ENCODE results near the gene TTC19. TPM values are rescaled to one million over a fixed set of nuclear protein-coding genes. Genes with fewer than 3 reads are reported as not detected.
A peak's percentile ranks its signal among the peaks of the same experiment; 100 is the strongest.

TTC19 gene, protein sequence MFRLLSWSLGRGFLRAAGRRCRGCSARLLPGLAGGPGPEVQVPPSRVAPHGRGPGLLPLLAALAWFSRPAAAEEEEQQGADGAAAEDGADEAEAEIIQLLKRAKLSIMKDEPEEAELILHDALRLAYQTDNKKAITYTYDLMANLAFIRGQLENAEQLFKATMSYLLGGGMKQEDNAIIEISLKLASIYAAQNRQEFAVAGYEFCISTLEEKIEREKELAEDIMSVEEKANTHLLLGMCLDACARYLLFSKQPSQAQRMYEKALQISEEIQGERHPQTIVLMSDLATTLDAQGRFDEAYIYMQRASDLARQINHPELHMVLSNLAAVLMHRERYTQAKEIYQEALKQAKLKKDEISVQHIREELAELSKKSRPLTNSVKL
- 35.1 and 36.2 TPM in 2 replicates for total RNA-seq

- DNase-seq (ENCODE audit: low read depth in 2 of 2): peak; percentile 97 to 99
These were observed at the start of gene TTC19, which contains the start of gene ZSWIM7 for GRCh38 chr17:15999141-15999973. TTC19 (plus strand) TSS chr17:15999824; CDS start chr17:15999849, 25 bp downstream. ZSWIM7 (minus strand) TSS chr17:15999704; CDS start chr17:15999594, 110 bp downstream.

DNA sequence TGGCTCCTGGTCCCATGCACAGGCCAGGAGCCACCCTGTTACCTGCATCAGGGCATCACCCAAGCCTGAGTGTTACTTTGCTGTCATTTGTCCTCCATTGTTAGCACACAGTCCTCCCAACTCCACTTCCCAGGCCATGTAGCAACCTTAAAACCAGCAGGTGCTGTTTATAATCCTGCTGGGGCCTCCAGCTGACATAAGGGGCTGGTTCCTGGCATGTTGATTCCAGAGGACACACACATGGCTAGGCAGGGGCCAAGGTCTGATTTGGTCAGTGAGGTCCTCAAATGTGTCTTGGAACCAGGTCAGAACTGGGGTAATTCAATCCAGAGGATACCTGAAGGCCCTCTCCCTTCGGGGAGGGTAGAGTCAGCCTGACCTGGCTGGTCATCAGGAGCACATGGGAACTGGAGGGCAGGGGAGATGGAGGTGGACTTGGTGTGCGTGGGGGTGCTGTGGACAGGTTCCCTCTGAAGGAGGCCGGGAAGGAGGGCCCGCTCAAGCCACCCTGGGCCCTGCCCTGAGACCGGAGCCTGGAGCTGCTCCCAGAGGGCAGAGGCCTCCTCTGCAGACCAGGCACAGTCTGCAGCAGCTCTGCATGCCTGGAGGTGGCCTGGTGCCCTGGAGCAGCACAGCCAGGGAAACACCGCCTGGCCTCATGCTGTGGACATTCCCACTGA is 48.1 kb upstream of the TTC19 start:
- no peak for DNase-seq (ENCODE audit: low read depth in 2 of 2)

DNA sequence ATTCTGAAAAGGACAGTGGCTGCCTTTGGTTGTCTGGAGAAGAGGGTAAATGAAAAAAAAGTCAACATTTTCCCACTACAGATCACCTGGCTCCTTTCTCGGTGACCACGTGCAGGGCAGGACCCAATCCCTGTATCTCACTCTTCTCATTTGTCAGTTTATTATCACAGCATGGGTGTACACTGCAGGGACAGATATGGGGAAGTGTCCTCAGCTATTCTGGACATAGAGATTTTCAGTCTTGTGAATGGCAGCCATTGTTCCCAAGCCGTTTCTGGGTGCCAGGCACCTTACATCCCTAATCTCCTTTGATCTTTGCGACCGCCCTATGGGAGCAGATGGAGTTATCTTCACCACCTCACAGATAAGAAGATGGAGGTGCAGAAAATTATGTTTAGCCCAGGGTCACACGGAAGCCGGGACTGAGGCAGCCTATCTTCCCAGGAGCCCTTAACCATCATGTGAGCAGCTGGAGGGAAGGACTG is 47.5 kb upstream of the TTC19 start:
- DNase-seq (ENCODE audit: low read depth in 2 of 2): no peak

- no peak for DNase-seq (ENCODE audit: low read depth in 2 of 2)
These were observed 46.5 kb upstream of the TTC19 start for GRCh38 chr17:15952916-15953790.

GRCh38 chr17:15954222-15954621 is 45.4 kb upstream of the TTC19 start:
- peak; percentile 67 to 90 for DNase-seq (ENCODE audit: low read depth in 2 of 2)

- DNase-seq (ENCODE audit: low read depth in 2 of 2): no peak
These were observed 43.7 kb upstream of the TTC19 start for GRCh38 chr17:15955793-15956541.

DNA sequence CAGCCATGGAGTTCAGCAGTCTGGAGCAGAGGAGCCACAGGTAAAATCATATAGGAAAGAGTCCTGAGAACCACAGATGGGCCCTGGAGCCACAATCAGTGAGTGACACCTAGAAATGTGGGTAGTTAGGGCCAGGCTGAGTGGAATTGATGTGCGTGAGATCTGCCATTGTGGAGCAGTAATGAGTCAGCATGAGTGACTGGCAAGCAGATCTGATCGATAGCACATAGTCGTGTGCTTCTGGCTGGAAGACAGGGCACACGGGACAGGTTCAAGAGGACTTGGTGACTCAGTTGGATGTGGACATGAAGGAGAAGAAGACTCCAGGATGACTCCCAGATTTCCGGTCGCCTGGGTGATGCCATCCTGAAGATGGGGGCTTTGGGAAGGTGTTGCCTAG is 42.4 kb upstream of the TTC19 start:
- peak in 1 of 2 donors; percentile 68 for DNase-seq (ENCODE audit: low read depth in 2 of 2)

- DNase-seq (ENCODE audit: low read depth in 2 of 2): no peak
These were observed 41.9 kb upstream of the TTC19 start for GRCh38 chr17:15957608-15958307.

DNA sequence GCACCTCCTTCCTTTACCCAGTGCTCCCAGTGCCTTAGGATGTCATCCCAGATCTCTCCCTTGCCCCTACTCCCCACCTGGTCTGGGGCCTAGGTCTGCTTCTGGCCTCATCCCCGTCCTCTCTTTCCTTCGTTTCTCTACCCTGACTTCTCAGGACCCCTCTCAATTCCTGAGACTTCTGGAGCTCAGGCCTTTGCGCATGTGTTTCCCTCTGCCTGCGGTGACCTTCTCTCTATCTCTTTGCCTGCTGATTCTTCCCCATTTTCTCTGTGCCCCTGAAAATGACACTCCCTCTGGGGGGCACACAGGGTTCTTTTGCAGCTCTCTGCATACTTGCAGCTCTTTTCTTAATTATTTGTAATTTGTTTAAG is 41.2 kb upstream of the TTC19 start:
- DNase-seq (ENCODE audit: low read depth in 2 of 2): no peak

DNA sequence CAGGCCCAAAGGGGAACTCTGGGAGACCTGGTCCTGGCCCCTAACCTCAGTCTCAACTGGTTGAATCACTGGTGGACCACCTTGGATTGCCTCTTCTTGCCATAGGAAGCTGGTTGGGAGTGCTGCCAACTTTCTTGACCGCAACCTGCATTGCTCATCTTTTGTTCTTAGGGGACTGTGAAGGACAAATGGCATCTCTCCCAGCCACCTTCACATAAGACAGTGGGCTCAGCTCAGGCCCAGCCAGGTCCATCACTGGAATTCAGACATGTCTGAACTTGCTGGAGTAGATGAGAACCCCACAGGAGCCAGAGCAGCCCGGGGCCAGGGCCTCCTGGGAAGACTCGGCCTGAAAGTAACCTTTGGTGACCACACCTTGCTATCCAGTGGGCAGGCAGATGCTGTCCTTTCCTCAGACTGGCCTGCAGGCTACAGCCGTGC is 35.9 kb upstream of the TTC19 start:
- DNase-seq (ENCODE audit: low read depth in 2 of 2): peak; percentile 26 to 87

DNA sequence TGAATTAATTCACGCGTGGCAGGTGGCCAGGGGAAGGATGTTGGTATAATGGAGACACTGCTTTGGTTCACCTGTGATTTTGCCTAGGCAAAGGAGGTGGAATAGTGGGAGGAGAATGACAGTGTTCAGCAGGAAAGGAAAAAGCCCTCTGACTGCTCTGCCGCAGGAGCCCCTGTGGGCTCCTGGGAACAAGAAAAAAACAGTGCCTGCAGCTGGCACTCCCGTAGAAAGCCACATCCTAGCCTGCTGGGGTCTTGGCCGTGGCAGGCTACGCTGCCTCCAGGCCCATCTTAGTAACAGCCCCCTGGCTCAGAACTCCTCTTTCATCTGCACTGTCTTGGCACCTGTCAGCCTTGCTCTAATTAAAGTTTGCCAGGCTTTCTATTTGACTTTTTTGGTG is 34.1 kb upstream of the TTC19 start:
- no peak for DNase-seq (ENCODE audit: low read depth in 2 of 2)

DNA sequence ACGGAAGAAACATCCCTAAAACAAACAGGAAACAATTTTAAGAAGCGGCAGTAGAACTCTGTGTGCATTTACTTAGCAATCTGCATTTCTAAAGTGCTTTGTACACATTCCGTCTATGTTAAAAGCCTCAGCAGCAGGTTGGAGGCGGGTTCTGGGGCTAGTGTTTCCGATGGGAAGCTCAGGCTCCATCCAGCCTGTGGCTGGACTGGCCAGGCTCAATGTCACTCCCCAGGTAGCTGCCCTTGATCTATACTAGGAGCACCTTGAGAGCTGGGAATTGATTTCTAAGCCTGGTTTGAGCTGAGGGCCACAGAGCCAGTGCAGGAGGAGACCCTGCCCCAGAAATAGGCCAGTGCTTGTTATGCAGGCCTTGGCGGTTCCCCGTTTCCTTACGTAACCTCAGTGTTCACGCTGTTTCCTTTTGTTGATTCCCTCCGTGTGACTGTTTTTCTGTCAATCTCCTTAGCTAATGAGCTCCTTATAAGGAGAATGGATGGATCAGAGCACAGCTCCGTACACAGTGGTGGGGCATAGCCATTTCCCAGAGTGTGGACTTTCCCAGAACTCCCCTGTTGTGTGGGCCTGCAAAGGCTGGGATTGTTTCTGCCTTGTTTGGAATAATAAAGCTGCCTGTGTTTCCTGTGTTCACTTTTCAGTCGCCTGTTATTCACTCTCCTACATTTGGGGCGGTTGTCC is 33.3 kb upstream of the TTC19 start:
- DNase-seq (ENCODE audit: low read depth in 2 of 2): peak; percentile 65 to 83

DNA sequence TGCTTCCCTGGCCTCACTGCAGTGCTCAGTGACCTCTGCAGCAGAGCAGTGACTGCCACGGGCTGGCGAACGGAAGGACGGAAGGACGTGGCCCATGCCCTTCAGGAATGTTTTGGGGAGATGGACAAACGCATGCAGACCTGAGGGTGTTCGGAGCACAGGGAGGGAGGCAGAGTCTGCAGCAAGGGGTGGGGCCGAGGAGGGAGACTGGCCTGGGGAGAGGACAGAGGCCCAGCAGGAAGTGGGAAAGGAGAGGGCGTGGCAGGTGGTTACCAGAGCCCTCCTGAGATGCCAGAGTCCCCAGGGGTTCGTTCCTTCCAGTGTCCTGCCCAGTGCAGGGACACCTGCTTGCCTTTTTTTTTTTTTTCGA is 32.8 kb upstream of the TTC19 start:
- no peak for DNase-seq (ENCODE audit: low read depth in 2 of 2)

GRCh38 chr17:15967706-15968399 is 31.8 kb upstream of the TTC19 start:
- DNase-seq (ENCODE audit: low read depth in 2 of 2): peak in 1 of 2 donors; percentile 51

DNA sequence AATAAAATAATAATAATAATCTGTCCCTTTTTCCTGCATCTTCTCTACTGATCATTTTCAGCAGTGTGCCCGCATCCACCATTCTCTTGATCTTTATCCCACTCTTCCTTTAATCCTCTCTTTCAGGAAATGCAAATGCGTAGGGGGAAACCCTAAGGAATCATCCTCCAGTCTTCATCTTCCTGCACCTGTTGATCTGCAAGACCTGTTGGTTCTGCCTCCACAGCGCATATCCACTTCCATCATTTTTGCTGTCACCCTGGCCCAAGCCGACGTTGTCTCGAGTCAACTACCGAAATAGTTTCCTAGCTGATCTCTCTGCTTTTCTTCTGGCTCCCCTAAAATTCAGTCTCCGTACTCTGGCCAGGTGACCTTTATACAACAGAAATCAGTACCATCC is 30.2 kb upstream of the TTC19 start:
- no peak for DNase-seq (ENCODE audit: low read depth in 2 of 2)

DNA sequence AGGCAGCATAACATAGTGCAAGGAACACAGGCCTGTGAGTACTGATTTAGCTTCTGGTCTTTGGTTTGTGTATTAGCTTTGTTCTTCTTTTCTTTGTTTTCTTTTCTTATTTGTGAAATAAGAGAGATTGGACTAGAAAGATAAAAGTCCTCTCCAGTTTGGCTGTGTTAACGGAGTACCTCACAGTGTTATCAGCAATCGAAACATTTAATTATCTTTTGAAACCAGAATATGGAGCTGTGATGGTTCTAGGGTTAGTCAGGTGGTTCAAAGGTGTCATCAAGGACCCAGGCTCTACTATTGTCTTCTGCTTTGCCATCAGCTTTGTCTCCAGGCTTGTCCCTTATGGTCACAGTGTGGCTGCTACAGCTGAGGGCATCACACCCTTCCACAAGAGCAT is 29.1 kb upstream of the TTC19 start:
- DNase-seq (ENCODE audit: low read depth in 2 of 2): no peak

GRCh38 chr17:15971098-15971678 is 28.4 kb upstream of the TTC19 start:
- DNase-seq (ENCODE audit: low read depth in 2 of 2): no peak

- no peak for DNase-seq (ENCODE audit: low read depth in 2 of 2)
These were observed 27.7 kb upstream of the TTC19 start for GRCh38 chr17:15971882-15972281.

All from lung microvascular endothelial cell (primary cell).